HEK293 (cell line): ENCODE data around the gene MYL6B.

Experiments
- KLF16 ChIP-seq: fragments of 450-650 bp; formaldehyde crosslinking; IDR thresholded peaks from 2 replicates; pipeline ENCODE4 v1.5.1; 2017; ENCODE audit warnings: missing biosample characterization, missing genetic modification characterization
- KLF17 ChIP-seq: fragments of 450-650 bp; formaldehyde crosslinking; IDR thresholded peaks from 2 replicates; pipeline ENCODE4 v1.5.1; 2016; ENCODE audit warnings: missing biosample characterization, missing genetic modification characterization
- KLF8 ChIP-seq: fragments of 450-650 bp; formaldehyde crosslinking; IDR thresholded peaks from 2 replicates; pipeline ENCODE4 v1.5.1; 2016; ENCODE audit warnings: missing biosample characterization, missing genetic modification characterization
- KLF9 ChIP-seq: fragments of 450-650 bp; formaldehyde crosslinking; IDR thresholded peaks from 2 replicates; pipeline ENCODE4 v1.5.1; 2016; ENCODE audit warnings: missing biosample characterization, missing genetic modification characterization, low read depth
- SETDB1 ChIP-seq: IDR thresholded peaks from one replicate; pipeline ENCODE4 v1.6.1; 2017; ENCODE audit warnings: mild to moderate bottlenecking, low read length, moderate library complexity, mixed read lengths; ENCODE audit not compliant: insufficient read length
- SP2 ChIP-seq: fragments of 450-650 bp; formaldehyde crosslinking; IDR thresholded peaks from 2 replicates; pipeline ENCODE4 v1.5.1; 2016; ENCODE audit warnings: missing biosample characterization, missing genetic modification characterization
- SP3 ChIP-seq: fragments of 450-650 bp; formaldehyde crosslinking; IDR thresholded peaks from 2 replicates; pipeline ENCODE4 v1.5.1; 2016; ENCODE audit warnings: missing biosample characterization, missing genetic modification characterization
- TSHZ1 ChIP-seq: fragments of 450-650 bp; formaldehyde crosslinking; IDR thresholded peaks from 2 replicates; pipeline ENCODE4 v1.5.1; 2016; ENCODE audit warnings: missing biosample characterization, missing genetic modification characterization, borderline replicate concordance
- YY2 ChIP-seq: fragments of 450-650 bp; formaldehyde crosslinking; IDR thresholded peaks from 2 replicates; pipeline ENCODE4 v1.5.1; 2016; ENCODE audit warnings: missing biosample characterization, missing genetic modification characterization
- ZBTB20 ChIP-seq: fragments of 450-650 bp; formaldehyde crosslinking; IDR thresholded peaks from 2 replicates; pipeline ENCODE4 v1.5.1; 2016; ENCODE audit warnings: missing biosample characterization, missing genetic modification characterization
- ZBTB6 ChIP-seq: fragments of 450-650 bp; formaldehyde crosslinking; IDR thresholded peaks from 2 replicates; pipeline ENCODE4 v1.5.1; 2017; ENCODE audit warnings: missing biosample characterization, missing genetic modification characterization
- ZNF140 ChIP-seq: fragments of 450-650 bp; formaldehyde crosslinking; IDR thresholded peaks from 2 replicates; pipeline ENCODE4 v1.5.1; 2016; ENCODE audit warnings: missing biosample characterization, missing genetic modification characterization
- ZNF146 ChIP-seq: fragments of 450-650 bp; formaldehyde crosslinking; IDR thresholded peaks from 2 replicates; pipeline ENCODE4 v1.5.1; 2016; ENCODE audit warnings: missing biosample characterization, missing genetic modification characterization
- ZNF175 ChIP-seq: fragments of 450-650 bp; formaldehyde crosslinking; IDR thresholded peaks from 2 replicates; pipeline ENCODE4 v1.5.1; 2016; ENCODE audit warnings: missing biosample characterization, missing genetic modification characterization
- ZNF184 ChIP-seq: fragments of 450-650 bp; IDR thresholded peaks from 2 replicates; pipeline ENCODE4 v1.5.1; 2018; ENCODE audit warnings: missing biosample characterization, mild to moderate bottlenecking, missing genetic modification characterization
- ZNF202 ChIP-seq: fragments of 450-650 bp; formaldehyde crosslinking; IDR thresholded peaks from 2 replicates; pipeline ENCODE4 v1.5.1; 2016; ENCODE audit warnings: missing biosample characterization, missing genetic modification characterization, borderline replicate concordance
- ZNF214 ChIP-seq: fragments of 450-650 bp; formaldehyde crosslinking; IDR thresholded peaks from 2 replicates; pipeline ENCODE4 v1.5.1; 2017; ENCODE audit warnings: missing biosample characterization, mild to moderate bottlenecking, missing genetic modification characterization, borderline replicate concordance
- ZNF26 ChIP-seq: fragments of 450-650 bp; formaldehyde crosslinking; IDR thresholded peaks from 2 replicates; pipeline ENCODE4 v1.5.1; 2016; ENCODE audit warnings: missing biosample characterization, missing genetic modification characterization
- ZNF292 ChIP-seq: fragments of 450-650 bp; formaldehyde crosslinking; IDR thresholded peaks from 2 replicates; pipeline ENCODE4 v1.5.1; 2016; ENCODE audit warnings: low read depth, missing biosample characterization, missing genetic modification characterization, borderline replicate concordance
- ZNF350 ChIP-seq: fragments of 450-650 bp; formaldehyde crosslinking; IDR thresholded peaks from 2 replicates; pipeline ENCODE4 v1.5.0; 2017; ENCODE audit warnings: missing biosample characterization, mild to moderate bottlenecking, missing genetic modification characterization
- ZNF488 ChIP-seq: fragments of 450-650 bp; formaldehyde crosslinking; IDR thresholded peaks from 2 replicates; pipeline ENCODE4 v1.5.1; 2016; ENCODE audit warnings: missing biosample characterization, missing genetic modification characterization
- ZNF561 ChIP-seq: fragments of 450-650 bp; IDR thresholded peaks from 2 replicates; pipeline ENCODE4 v1.5.1; 2018; ENCODE audit warnings: missing biosample characterization, missing genetic modification characterization, borderline replicate concordance
- ZNF585B ChIP-seq: fragments of 450-650 bp; formaldehyde crosslinking; IDR thresholded peaks from 2 replicates; pipeline ENCODE4 v1.5.1; 2016; ENCODE audit warnings: missing biosample characterization, missing genetic modification characterization
- ZNF623 ChIP-seq: fragments of 450-650 bp; formaldehyde crosslinking; IDR thresholded peaks from 2 replicates; pipeline ENCODE4 v1.5.1; 2016; ENCODE audit warnings: missing biosample characterization, missing genetic modification characterization
- ZNF629 ChIP-seq: fragments of 450-650 bp; formaldehyde crosslinking; IDR thresholded peaks from 2 replicates; pipeline ENCODE4 v1.5.1; 2017; ENCODE audit warnings: missing biosample characterization, missing genetic modification characterization
- ZNF639 ChIP-seq: fragments of 450-650 bp; formaldehyde crosslinking; IDR thresholded peaks from 2 replicates; pipeline ENCODE4 v1.5.1; 2016; ENCODE audit warnings: missing biosample characterization, missing genetic modification characterization
- ZNF692 ChIP-seq: fragments of 450-650 bp; formaldehyde crosslinking; IDR thresholded peaks from 2 replicates; pipeline ENCODE4 v1.5.1; 2016; ENCODE audit warnings: missing biosample characterization, missing genetic modification characterization
- ZNF701 ChIP-seq: fragments of 450-650 bp; formaldehyde crosslinking; IDR thresholded peaks from 2 replicates; pipeline ENCODE4 v1.5.1; 2016; ENCODE audit warnings: missing biosample characterization, missing genetic modification characterization
- ZNF785 ChIP-seq: fragments of 450-650 bp; formaldehyde crosslinking; IDR thresholded peaks from 2 replicates; pipeline ENCODE4 v1.5.1; 2016; ENCODE audit warnings: missing biosample characterization, missing genetic modification characterization

MYL6B gene

GRCh38 chr12:56189918-56190694 lies 37.7 kb downstream of the MYL6B start (continued):
- TF ChIP-seq ZNF350 = no peak
- no peak for TF ChIP-seq ZNF488 (tag by site-specific recombination)
- 0 out of 2 replicates have a peak, but pooled peaks have one; percentile 20 for TF ChIP-seq KLF9 (tag by site-specific recombination)
- peak; percentile 34 for TF ChIP-seq SP3
- TF ChIP-seq ZNF26 (tag by site-specific recombination) = no peak
- TF ChIP-seq ZNF629 (tag by site-specific recombination) = peak; percentile 80
- TF ChIP-seq ZNF692 = peak; percentile 89
- TF ChIP-seq ZNF214 (tag by site-specific recombination) = peak; percentile 23; the same call in 1 of the 2 replicates
- peak; percentile 91 for TF ChIP-seq KLF8
- TF ChIP-seq SP2 (tag by site-specific recombination) = peak; percentile 73
- no peak for TF ChIP-seq ZNF292 (tag by site-specific recombination)
- no peak for TF ChIP-seq ZNF785 (tag by site-specific recombination)
- TF ChIP-seq ZNF623 = peak; percentile 16; the same call in 1 of the 2 replicates
- peak; percentile 52; the same call in 1 of the 2 replicates for TF ChIP-seq KLF16 (tag by site-specific recombination)
- TF ChIP-seq ZNF701 (tag by site-specific recombination) = no peak
- TF ChIP-seq TSHZ1 (tag by site-specific recombination) = peak; percentile 49; the same call in 1 of the 2 replicates
- no peak for TF ChIP-seq ZBTB6 (tag by site-specific recombination)
- TF ChIP-seq ZBTB20 = peak; percentile 57
- peak; percentile 82 for TF ChIP-seq KLF17 (tag by site-specific recombination)
- peak; percentile 54; the same call in 1 of the 2 replicates for TF ChIP-seq YY2 (tag by site-specific recombination)
- TF ChIP-seq ZNF175 (tag by site-specific recombination) = no peak
- peak; percentile 93 for TF ChIP-seq ZNF639
- TF ChIP-seq ZNF146 (tag by site-specific recombination) = no peak
- TF ChIP-seq ZNF585B (tag by site-specific recombination) = no peak
- TF ChIP-seq ZNF184 (tag by site-specific recombination) = 0 out of 2 replicates have a peak, but pooled peaks have one; percentile 63
- no peak for TF ChIP-seq SETDB1
- peak; percentile 86; the same call in 1 of the 2 replicates for TF ChIP-seq ZNF561
- no peak for TF ChIP-seq ZNF140 (tag by site-specific recombination)
- no peak for TF ChIP-seq ZNF202 (tag by site-specific recombination)
